ENCODE data around the gene KLHL29. TPM values are rescaled to one million over a fixed set of nuclear protein-coding genes. Genes with fewer than 3 reads are reported as not detected.

KLHL29 gene
- total RNA-seq, 3 donors from 2014 or later (not counting 1 experiment from before 2014, with no cell fraction given), result 0.24 to 0.43 (median 0.33) TPM

GRCh38 chr2:23502096-23502495, 117.1 kb downstream of the KLHL29 start:
- H3K4me3 Mint-ChIP-seq, result no peak overlapping the region
- intact Hi-C loops (cut with micrococcal nuclease), result no loop called here
- Histone ChIP-seq H3K4me3 (ENCODE audit: low read length) (no peak overlapping the region), H3K36me3 (ENCODE audit: control insufficient read depth, insufficient read depth, low read length) (no peaks in the 10 kb centered on the region), H3K27ac (ENCODE audit: low read length) (no peak overlapping the region), H3K27me3 (ENCODE audit: control insufficient read depth, insufficient read depth, low read length) (no peaks in the 10 kb centered on the region), H3K4me1 (ENCODE audit: control insufficient read depth, insufficient read depth, low read length) (peaks cover 6% of the 10 kb centered on the region), H3K9me3 (ENCODE audit: control insufficient read depth, insufficient read depth, low read length) (no peaks in the 10 kb centered on the region)
- no peak overlapping the region for H3K27ac Mint-ChIP-seq
- peaks cover 5 to 12% of the 10 kb centered on the region in 2 donors for H3K4me1 Mint-ChIP-seq
- no peaks in the 10 kb centered on the region for H3K36me3 Mint-ChIP-seq
- no peak for TF ChIP-seq CTCF (IDR thresholded peaks at IDR 0.05)
- no peaks in the 10 kb centered on the region for H3K9me3 Mint-ChIP-seq
- ATAC-seq, result no peak
- H3K27me3 Mint-ChIP-seq (ENCODE audit: low read depth in 2 of 2), result peaks cover 12 to 21% of the 10 kb centered on the region in 2 donors
- DNase-seq, result no peak
- WGBS (ENCODE audit: insufficient coverage), result 92% methylated on average over 15 of the region's 15 CpGs

GRCh38 chr2:23503097-23503496, 118.1 kb downstream of the KLHL29 start:
- H3K27ac Mint-ChIP-seq, result no peak overlapping the region
- no peak overlapping the region for H3K4me3 Mint-ChIP-seq
- WGBS (ENCODE audit: insufficient coverage), result 89% methylated on average over 6 of the region's 6 CpGs
- DNase-seq, result no peak
- no peaks in the 10 kb centered on the region for H3K36me3 ChIP-seq (ENCODE audit: control insufficient read depth, insufficient read depth, low read length)
- H3K4me1 Mint-ChIP-seq, result peaks cover 0 to 7% of the 10 kb centered on the region in 2 donors
- H3K4me3 ChIP-seq (ENCODE audit: low read length), result no peak overlapping the region
- intact Hi-C loops (cut with micrococcal nuclease), result no loop called here
- TF ChIP-seq CTCF (IDR thresholded peaks at IDR 0.05), result no peak
- H3K36me3 Mint-ChIP-seq, result no peaks in the 10 kb centered on the region
- no peaks in the 10 kb centered on the region for H3K9me3 ChIP-seq (ENCODE audit: control insufficient read depth, insufficient read depth, low read length)
- no peak overlapping the region for H3K27ac ChIP-seq (ENCODE audit: low read length)
- ATAC-seq, result no peak
- no peaks in the 10 kb centered on the region for H3K27me3 ChIP-seq (ENCODE audit: control insufficient read depth, insufficient read depth, low read length)
- H3K4me1 ChIP-seq (ENCODE audit: control insufficient read depth, insufficient read depth, low read length), result peaks cover 4% of the 10 kb centered on the region
- peaks cover 6 to 12% of the 10 kb centered on the region in 2 donors for H3K27me3 Mint-ChIP-seq (ENCODE audit: low read depth in 2 of 2)
- H3K9me3 Mint-ChIP-seq, result no peaks in the 10 kb centered on the region

GRCh38 chr2:23503682-23504081, 118.7 kb downstream of the KLHL29 start:
- Histone ChIP-seq H3K4me1 (ENCODE audit: control insufficient read depth, insufficient read depth, low read length) (peaks cover 4% of the 10 kb centered on the region), H3K9me3 (ENCODE audit: control insufficient read depth, insufficient read depth, low read length) (no peaks in the 10 kb centered on the region), H3K27ac (ENCODE audit: low read length) (no peak overlapping the region), H3K36me3 (ENCODE audit: control insufficient read depth, insufficient read depth, low read length) (no peaks in the 10 kb centered on the region), H3K4me3 (ENCODE audit: low read length) (no peak overlapping the region), H3K27me3 (ENCODE audit: control insufficient read depth, insufficient read depth, low read length) (no peaks in the 10 kb centered on the region)
- no peak overlapping the region for H3K27ac Mint-ChIP-seq
- peaks cover 0 to 7% of the 10 kb centered on the region in 2 donors for H3K4me1 Mint-ChIP-seq
- DNase-seq (no peak), ATAC-seq (no peak)
- H3K27me3 Mint-ChIP-seq (ENCODE audit: low read depth in 2 of 2), result peaks cover 6 to 12% of the 10 kb centered on the region in 2 donors
- H3K36me3 Mint-ChIP-seq, result no peaks in the 10 kb centered on the region
- H3K4me3 Mint-ChIP-seq, result no peak overlapping the region
- 43% methylated on average over 7 of the region's 7 CpGs for WGBS (ENCODE audit: insufficient coverage)
- no peaks in the 10 kb centered on the region for H3K9me3 Mint-ChIP-seq
- intact Hi-C loops (cut with micrococcal nuclease), result no loop called here
- TF ChIP-seq CTCF (IDR thresholded peaks at IDR 0.05), result no peak

GRCh38 chr2:23504591-23504990, 119.6 kb downstream of the KLHL29 start:
- no peak overlapping the region for H3K27ac ChIP-seq (ENCODE audit: low read length)
- Mint-ChIP-seq H3K27ac (no peak overlapping the region), H3K4me1 (peaks cover 0 to 7% of the 10 kb centered on the region in 2 donors), H3K36me3 (no peaks in the 10 kb centered on the region), H3K4me3 (no peak overlapping the region), H3K9me3 (no peaks in the 10 kb centered on the region), H3K27me3 (ENCODE audit: low read depth in 2 of 2) (peaks cover 6% of the 10 kb centered on the region in 2 donors)
- no peaks in the 10 kb centered on the region for H3K36me3 ChIP-seq (ENCODE audit: control insufficient read depth, insufficient read depth, low read length)
- H3K4me1 ChIP-seq (ENCODE audit: control insufficient read depth, insufficient read depth, low read length), result peaks cover 4% of the 10 kb centered on the region
- no peak for TF ChIP-seq CTCF (IDR thresholded peaks at IDR 0.05)
- DNase-seq, result no peak
- H3K27me3 ChIP-seq (ENCODE audit: control insufficient read depth, insufficient read depth, low read length), result no peaks in the 10 kb centered on the region
- no peaks in the 10 kb centered on the region for H3K9me3 ChIP-seq (ENCODE audit: control insufficient read depth, insufficient read depth, low read length)
- 83% methylated on average over 8 of the region's 8 CpGs for WGBS (ENCODE audit: insufficient coverage)
- no peak overlapping the region for H3K4me3 ChIP-seq (ENCODE audit: low read length)
- no peak for ATAC-seq
- intact Hi-C loops (cut with micrococcal nuclease), result no loop called here
